ENCODE data around the gene CEP78.

DNA sequence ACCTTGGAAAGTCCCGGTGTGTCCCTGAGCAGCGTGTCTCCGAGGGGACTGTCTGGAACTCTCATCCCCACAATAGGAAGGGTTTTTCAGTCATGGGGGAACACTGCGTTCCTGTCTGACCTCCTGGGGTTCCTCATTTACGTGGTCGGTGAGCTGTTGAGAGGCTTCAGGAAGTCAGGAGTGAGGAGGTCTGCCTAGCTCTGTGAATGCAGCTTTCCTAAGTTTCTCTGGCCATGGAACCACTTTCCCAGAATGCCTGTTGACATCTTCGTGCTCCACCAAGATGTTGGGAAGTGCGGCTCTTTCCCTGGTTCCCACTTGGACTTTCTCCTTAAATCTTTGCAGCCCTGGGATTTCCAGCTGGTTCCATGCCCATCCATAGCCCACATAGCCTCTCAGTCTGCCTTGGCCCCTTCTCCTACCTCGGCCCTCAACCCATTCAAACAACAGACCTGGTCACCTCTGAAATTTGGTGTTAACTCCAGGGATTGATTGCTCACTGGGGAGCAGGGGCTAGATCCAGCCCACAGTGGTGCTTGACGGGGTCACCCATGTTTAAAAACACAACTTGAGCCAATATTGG, 88.3 kb downstream of the CEP78 start:
- TF ChIP-seq CTCF (IDR thresholded peaks at IDR 0.05) (no peak), POLR2AphosphoS5 (IDR thresholded peaks at IDR 0.05) (no peak)
